SK-N-SH treated with all-trans-retinoic acid at 6 μM for 48 hours (cell line): ENCODE measurements around the gene MEI1.

Source experiments
- ATAC-seq: fragments of 200-7000 bp; cut with Tn5 transposase; 3 replicates; pipeline ENCODE4 v1.9.1; 2020; ENCODE audit warnings: mild to moderate bottlenecking, moderate library complexity
- CSDC2 ChIP-seq: fragments of 250-450 bp; sonication (Bioruptor Pico); IDR thresholded peaks from 2 replicates; pipeline ENCODE4 v1.5.0; 2020; ENCODE audit warnings: mild to moderate bottlenecking, moderate library complexity
- GLIS3 ChIP-seq: fragments of 250-450 bp; sonication (Bioruptor Pico); IDR thresholded peaks from 2 replicates; pipeline ENCODE4 v1.5.0; 2020; ENCODE audit warnings: mild to moderate bottlenecking, moderate library complexity
- ISL1 ChIP-seq: fragments of 250-450 bp; sonication (Bioruptor Pico); IDR thresholded peaks from 2 replicates; pipeline ENCODE4 v2.1.2; 2022; ENCODE audit warnings: mild to moderate bottlenecking, moderate library complexity
- PPARA ChIP-seq: fragments of 250-450 bp; sonication (Bioruptor Pico); IDR thresholded peaks from 2 replicates; pipeline ENCODE4 v1.5.0; 2020; ENCODE audit warnings: mild to moderate bottlenecking, borderline replicate concordance
- RARB ChIP-seq: fragments of 250-450 bp; sonication (Bioruptor Pico); IDR thresholded peaks from 2 replicates; pipeline ENCODE4 v1.8.0; 2021; ENCODE audit warnings: mild to moderate bottlenecking, moderate library complexity
- SNAI2 ChIP-seq: fragments of 250-450 bp; sonication (Bioruptor Pico); IDR thresholded peaks from 2 replicates; pipeline ENCODE4 v1.5.0; 2020; ENCODE audit warnings: mild to moderate bottlenecking, moderate library complexity
- TOX ChIP-seq: fragments of 250-450 bp; sonication (Bioruptor Pico); IDR thresholded peaks from 2 replicates; pipeline ENCODE4 v1.8.0; 2021; ENCODE audit warnings: mild to moderate bottlenecking, moderate library complexity, borderline replicate concordance
- ZC3H10 ChIP-seq: fragments of 250-450 bp; sonication (Bioruptor Pico); IDR thresholded peaks from 2 replicates; pipeline ENCODE4 v1.5.1; 2021; ENCODE audit warnings: mild to moderate bottlenecking, moderate library complexity
- ZFP30 ChIP-seq: fragments of 450-650 bp; formaldehyde crosslinking; IDR thresholded peaks from 2 replicates; pipeline ENCODE4 v1.5.0; 2022; ENCODE audit warnings: mild to moderate bottlenecking, moderate library complexity
- ZNF565 ChIP-seq: fragments of 450-650 bp; formaldehyde crosslinking; conservative IDR thresholded peaks from 2 replicates; pipeline ENCODE4 v1.5.0; 2020; ENCODE audit warnings: low read depth, mild to moderate bottlenecking, moderate library complexity
- ZNF70 ChIP-seq: fragments of 450-650 bp; formaldehyde crosslinking; IDR thresholded peaks from 2 replicates; pipeline ENCODE4 v1.5.0; 2020; ENCODE audit warnings: mild to moderate bottlenecking, moderate library complexity
- ZNF8 ChIP-seq: fragments of 450-650 bp; formaldehyde crosslinking; IDR thresholded peaks from 2 replicates; pipeline ENCODE4 v1.5.0; 2020; ENCODE audit warnings: mild to moderate bottlenecking, moderate library complexity
- TF ChIP-seq, protein P1 (sequence below): fragments of 250-450 bp; sonication (Bioruptor Pico); IDR thresholded peaks from 2 replicates; pipeline ENCODE4 v1.5.0; 2020; ENCODE audit warnings: mild to moderate bottlenecking, moderate library complexity
- TF ChIP-seq, protein P2 (sequence below): fragments of 250-450 bp; sonication (Bioruptor Pico); IDR thresholded peaks from 2 replicates; pipeline ENCODE4 v1.5.1; 2020; ENCODE audit warnings: low read depth, mild to moderate bottlenecking, moderate library complexity
- TF ChIP-seq, protein P3 (sequence below): fragments of 250-450 bp; sonication (Bioruptor Pico); IDR thresholded peaks from 2 replicates; pipeline ENCODE4 v1.8.0; 2021; ENCODE audit warnings: low read depth, mild to moderate bottlenecking, moderate library complexity, borderline replicate concordance

The MEI1 gene

DNA sequence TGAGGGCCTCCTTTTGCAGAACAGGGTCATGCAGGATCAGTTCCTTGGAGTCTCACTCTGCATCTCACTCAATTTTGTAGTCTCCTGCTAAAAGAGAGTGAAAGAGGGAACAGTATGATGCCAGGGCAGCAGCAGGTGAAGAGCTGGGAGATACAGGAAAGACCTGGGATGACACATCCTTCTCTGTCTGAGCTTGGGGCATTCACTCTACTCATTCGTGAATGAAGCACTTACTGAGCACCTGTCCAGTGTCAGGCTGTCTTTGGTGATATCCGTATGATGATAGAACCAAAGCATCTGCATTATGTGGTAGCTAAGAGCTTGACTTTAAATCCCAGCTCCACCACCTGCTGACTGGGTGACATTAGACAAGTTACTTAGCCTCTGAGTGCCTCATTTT, 148.0 kb downstream of the MEI1 start:
- ATAC-seq: no peak

DNA sequence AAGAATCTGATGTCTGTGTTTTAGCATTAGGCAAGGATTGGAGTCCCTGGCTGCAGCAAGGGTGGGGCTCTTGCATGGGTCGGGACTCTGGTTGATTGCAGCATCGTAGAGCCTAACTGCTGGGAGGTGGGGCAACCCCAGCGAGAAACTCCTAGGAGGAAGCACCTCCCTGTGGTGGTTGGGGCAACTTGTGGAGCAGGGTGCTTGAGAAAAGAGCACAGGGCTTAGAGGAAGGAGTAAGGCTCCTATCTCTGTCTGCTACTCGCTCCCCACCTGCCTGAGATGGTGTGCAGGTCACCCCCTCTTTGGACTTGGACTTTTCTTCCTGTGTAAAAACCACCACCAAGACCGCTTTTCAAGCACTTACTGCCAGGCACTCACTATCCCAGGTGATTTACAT, 149.2 kb downstream of the MEI1 start:
- TF ChIP-seq, protein P1, sequence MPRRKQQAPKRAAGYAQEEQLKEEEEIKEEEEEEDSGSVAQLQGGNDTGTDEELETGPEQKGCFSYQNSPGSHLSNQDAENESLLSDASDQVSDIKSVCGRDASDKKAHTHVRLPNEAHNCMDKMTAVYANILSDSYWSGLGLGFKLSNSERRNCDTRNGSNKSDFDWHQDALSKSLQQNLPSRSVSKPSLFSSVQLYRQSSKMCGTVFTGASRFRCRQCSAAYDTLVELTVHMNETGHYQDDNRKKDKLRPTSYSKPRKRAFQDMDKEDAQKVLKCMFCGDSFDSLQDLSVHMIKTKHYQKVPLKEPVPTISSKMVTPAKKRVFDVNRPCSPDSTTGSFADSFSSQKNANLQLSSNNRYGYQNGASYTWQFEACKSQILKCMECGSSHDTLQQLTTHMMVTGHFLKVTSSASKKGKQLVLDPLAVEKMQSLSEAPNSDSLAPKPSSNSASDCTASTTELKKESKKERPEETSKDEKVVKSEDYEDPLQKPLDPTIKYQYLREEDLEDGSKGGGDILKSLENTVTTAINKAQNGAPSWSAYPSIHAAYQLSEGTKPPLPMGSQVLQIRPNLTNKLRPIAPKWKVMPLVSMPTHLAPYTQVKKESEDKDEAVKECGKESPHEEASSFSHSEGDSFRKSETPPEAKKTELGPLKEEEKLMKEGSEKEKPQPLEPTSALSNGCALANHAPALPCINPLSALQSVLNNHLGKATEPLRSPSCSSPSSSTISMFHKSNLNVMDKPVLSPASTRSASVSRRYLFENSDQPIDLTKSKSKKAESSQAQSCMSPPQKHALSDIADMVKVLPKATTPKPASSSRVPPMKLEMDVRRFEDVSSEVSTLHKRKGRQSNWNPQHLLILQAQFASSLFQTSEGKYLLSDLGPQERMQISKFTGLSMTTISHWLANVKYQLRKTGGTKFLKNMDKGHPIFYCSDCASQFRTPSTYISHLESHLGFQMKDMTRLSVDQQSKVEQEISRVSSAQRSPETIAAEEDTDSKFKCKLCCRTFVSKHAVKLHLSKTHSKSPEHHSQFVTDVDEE (CRISPR knock-in tag): no peak
- TF ChIP-seq, protein P2, sequence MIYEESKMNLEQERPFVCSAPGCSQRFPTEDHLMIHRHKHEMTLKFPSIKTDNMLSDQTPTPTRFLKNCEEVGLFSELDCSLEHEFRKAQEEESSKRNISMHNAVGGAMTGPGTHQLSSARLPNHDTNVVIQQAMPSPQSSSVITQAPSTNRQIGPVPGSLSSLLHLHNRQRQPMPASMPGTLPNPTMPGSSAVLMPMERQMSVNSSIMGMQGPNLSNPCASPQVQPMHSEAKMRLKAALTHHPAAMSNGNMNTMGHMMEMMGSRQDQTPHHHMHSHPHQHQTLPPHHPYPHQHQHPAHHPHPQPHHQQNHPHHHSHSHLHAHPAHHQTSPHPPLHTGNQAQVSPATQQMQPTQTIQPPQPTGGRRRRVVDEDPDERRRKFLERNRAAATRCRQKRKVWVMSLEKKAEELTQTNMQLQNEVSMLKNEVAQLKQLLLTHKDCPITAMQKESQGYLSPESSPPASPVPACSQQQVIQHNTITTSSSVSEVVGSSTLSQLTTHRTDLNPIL (CRISPR knock-in tag): no peak
- TF ChIP-seq ZFP30 (no peak), TOX (CRISPR knock-in tag) (no peak), RARB (CRISPR knock-in tag) (no peak), SNAI2 (no peak), ZC3H10 (CRISPR knock-in tag) (no peak), ZNF565 (CRISPR knock-in tag) (no peak)
- TF ChIP-seq, protein P3, sequence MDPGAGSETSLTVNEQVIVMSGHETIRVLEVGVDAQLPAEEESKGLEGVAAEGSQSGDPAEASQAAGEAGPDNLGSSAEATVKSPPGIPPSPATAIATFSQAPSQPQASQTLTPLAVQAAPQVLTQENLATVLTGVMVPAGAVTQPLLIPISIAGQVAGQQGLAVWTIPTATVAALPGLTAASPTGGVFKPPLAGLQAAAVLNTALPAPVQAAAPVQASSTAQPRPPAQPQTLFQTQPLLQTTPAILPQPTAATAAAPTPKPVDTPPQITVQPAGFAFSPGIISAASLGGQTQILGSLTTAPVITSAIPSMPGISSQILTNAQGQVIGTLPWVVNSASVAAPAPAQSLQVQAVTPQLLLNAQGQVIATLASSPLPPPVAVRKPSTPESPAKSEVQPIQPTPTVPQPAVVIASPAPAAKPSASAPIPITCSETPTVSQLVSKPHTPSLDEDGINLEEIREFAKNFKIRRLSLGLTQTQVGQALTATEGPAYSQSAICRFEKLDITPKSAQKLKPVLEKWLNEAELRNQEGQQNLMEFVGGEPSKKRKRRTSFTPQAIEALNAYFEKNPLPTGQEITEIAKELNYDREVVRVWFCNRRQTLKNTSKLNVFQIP (CRISPR knock-in tag): no peak
- no peak for ATAC-seq

More for the DNA sequence above, 148.0 kb downstream of the MEI1 start:
- TF ChIP-seq ZFP30: no peak
- TF ChIP-seq, protein P1 (CRISPR knock-in tag): no peak
- TF ChIP-seq CSDC2 (CRISPR knock-in tag): no peak
- no peak for TF ChIP-seq SNAI2
- no peak for TF ChIP-seq GLIS3
- no peak for TF ChIP-seq ZNF8 (CRISPR knock-in tag)
- TF ChIP-seq ZNF70 (CRISPR knock-in tag): no peak
- no peak for TF ChIP-seq ISL1 (CRISPR knock-in tag)
- TF ChIP-seq PPARA (CRISPR knock-in tag): no peak
